NCI-H226 (cell line): ENCODE data around the gene ZFR2.
"Not testable (repeated sequence)": the region's sequence is repeated elsewhere in the genome, so short reads cannot be mapped to it uniquely, and the experiment has no call there.

Experiments used
- DNase-seq: peaks from one replicate; pipeline ENCODE4 v3.0.0-alpha.2; 2015

ZFR2 gene

GRCh38 chr19:3835055-3835435, 33.8 kb downstream of the ZFR2 start:
- DNase-seq = no peak

GRCh38 chr19:3834349-3835054, 34.3 kb downstream of the ZFR2 start:
- DNase-seq = no peak

GRCh38 chr19:3833578-3834348, 35.1 kb downstream of the ZFR2 start:
- no peak for DNase-seq

- DNase-seq = no peak
Measured at GRCh38 chr19:3832001-3832400, 36.8 kb downstream of the ZFR2 start.

GRCh38 chr19:3831601-3832000, 37.2 kb downstream of the ZFR2 start:
- no peak for DNase-seq

GRCh38 chr19:3830621-3831589, 37.9 kb downstream of the ZFR2 start:
- no peak for DNase-seq

DNA sequence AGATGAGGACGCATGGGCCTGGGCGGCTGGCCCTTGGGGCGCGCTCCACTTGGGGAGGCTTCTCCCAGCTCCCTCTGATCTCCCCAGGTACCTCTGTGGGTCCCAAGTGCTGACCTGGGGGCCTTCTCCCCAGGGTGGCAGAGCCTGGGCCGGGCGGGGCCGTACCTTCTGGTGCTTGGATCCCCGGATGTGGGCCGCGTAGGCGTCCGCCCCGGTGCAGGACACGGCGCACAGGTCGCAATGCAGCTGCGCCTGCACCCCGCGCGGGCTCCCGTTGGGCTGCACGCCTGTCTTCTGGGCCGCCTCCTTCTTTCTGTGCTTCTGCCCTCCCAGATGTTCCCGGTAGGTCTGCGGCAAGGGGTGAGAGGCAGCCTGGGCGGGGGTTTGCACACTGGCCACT, 41.5 kb downstream of the ZFR2 start:
- DNase-seq = no peak

- DNase-seq = no peak
Measured at GRCh38 chr19:3826163-3826562, 42.7 kb downstream of the ZFR2 start.

GRCh38 chr19:3825286-3825956, 43.4 kb downstream of the ZFR2 start:
- no peak for DNase-seq

GRCh38 chr19:3823350-3823713, 45.5 kb downstream of the ZFR2 start:
- DNase-seq = no peak

- no peak for DNase-seq
Measured at GRCh38 chr19:3822683-3823349, 46.0 kb downstream of the ZFR2 start.

DNA sequence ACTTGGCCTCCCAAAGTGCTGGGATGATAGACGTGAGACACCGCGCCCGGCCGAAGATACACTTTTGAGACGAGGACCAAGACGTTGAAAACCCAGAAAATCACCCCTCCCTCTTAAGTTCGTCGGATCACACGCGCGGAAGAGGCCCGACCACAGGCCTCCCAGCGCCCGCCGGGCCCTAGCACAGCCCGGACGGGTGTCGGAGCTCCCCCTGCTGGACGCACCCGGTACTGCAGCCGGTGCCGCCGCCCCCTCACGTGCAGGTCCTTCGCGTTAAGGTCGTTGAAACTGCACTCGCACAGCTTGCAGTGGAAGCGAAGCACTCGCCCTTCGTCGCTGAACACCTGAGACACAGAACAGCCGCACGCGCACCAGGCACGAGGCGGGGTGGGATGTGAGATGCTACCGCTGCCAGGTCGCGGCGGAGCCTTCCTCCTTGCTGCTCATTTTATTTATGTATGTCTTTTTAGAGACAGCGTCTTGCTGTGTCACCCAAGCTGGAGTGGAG, 46.9 kb downstream of the ZFR2 start:
- no peak for DNase-seq

- no peak for DNase-seq
Measured at GRCh38 chr19:3821156-3821555, 47.7 kb downstream of the ZFR2 start.

DNA sequence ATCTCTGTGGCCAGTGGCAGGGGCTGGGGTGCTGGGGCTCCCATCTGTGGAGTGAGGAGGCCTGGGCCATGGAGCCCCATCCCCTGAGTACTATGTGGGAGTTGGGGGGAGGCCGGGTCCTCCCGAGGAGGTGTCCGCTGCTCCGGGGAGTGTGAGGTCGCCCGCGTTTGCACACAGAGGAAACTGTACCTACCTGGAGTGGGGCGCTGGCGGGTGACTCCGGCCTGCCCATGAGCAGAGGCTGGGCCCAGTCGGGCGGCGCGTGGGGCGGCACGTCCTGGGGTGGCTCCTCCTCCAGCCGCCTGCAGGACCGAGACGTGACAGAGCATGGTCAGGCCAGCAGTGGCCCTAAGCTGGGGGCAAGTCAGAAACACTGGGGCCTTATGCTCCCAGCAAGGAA, 48.8 kb downstream of the ZFR2 start:
- no peak for DNase-seq

- DNase-seq = no peak
Measured at GRCh38 chr19:3818918-3819317, 49.9 kb downstream of the ZFR2 start.

DNA sequence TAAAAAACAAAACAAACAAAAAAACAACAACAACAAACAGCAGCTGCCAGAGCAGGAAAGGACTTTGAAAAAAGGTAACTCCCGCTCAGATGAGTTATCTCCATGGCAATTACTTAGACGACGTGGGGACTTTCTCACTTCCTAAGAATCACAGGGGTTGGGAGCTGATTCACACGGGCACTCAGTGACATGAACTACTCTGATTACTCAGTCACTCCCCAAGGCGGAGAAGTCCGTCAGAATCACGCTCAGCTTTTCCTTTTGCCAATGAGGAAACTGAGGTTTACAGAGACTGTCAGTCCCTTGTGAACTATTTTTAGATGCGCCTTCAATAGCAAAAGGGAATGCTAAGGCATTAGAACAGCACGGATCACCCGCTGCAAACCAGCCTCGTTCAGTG, 50.4 kb downstream of the ZFR2 start:
- DNase-seq = no peak

- no peak for DNase-seq
Measured at GRCh38 chr19:3817761-3818160, 51.1 kb downstream of the ZFR2 start.

DNA sequence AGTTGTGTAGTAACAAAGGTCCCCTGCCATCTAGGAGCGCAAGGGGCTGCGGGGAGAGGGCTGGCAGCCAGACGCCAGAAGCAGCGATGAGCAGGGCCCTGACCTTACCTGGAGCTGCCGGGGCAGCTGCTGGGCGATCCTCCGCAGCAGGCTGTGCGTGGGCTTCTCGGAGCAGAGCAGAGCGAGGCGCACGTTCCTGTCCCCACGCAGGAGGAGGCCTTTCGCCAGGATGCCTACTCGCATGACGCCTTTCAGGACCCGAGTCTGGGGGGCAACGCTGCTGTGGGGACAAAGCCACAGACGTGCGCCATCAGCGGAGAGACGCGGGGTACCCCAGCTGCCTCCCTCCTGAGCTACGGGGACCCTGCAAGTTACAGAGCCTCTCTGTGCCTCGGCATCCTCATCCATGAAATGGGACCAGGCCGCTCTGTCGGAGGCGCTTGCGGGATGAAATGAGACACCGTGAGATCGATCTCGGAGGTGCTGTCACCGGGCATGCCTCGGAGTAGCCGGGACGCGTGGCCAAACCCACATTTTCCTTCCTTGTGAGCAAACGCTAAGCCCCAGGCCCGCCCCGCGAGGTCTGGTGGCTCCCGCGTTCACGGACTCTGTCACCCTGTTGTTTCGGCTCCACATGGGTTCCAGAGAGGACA, 52.1 kb downstream of the ZFR2 start:
- DNase-seq = no peak

DNA sequence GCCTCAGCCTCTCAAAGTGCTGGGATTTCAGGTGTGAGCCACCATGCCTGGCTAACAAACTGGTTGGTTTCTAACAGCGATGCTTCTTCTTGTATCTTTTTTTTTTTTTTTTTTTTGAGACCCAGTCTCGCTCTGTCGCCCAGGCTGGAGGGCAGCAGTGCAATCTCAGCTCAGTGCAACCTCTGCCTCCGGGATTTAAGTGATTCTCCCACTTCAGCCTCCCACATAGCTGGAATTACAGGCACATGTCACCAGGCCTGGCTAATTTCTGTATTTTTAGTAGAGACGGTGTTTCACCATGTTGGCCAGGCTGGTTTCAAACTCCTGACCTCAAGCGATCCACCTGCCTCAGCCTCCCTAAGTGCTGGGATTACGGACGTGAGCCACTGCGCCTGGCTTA, 52.7 kb downstream of the ZFR2 start:
- not testable (repeated sequence) for DNase-seq

DNA sequence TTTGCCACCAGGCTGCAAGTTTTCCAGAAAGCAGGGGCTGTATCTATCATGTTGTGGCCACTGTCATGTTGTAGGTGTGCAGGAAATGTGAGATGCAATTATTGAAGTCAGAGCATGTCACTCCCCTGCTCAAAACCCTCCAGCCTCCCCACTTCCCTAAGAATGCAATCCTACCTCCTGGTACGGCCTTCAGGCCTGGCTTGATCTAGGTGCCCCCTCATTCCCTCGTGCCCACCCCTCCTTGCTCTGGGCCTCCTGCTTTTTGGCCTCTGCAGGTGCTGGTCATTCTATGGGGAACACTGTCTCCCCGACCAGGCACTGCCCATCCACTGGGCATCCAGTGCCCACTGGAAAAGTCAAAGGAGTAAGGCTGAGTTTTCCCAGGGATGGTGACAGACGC, 54.2 kb downstream of the ZFR2 start:
- no peak for DNase-seq
